Ovary (tissue), 9 donors: ENCODE data around the gene IFI16. TPM values are rescaled to one million over a fixed set of nuclear protein-coding genes. Genes with fewer than 3 reads are reported as not detected.
"Not testable (repeated sequence)": the region's sequence is repeated elsewhere in the genome, so short reads cannot be mapped to it uniquely, and the experiment has no call there.

Experiments used
- DNase-seq, 5 donors: peaks; one replicate each; pipeline ENCODE4 v3.0.0-alpha.2; 2019 to 2020
- H3K27ac ChIP-seq, 2 donors: fragments of 200-600 bp; one replicate each; pipeline versions ENCODE4 v1.5.1 to v1.8.0; 2019 to 2022
- H3K27me3 ChIP-seq: fragments of 200-600 bp; one replicate; pipeline ENCODE4 v1.8.0; 2022
- H3K36me3 ChIP-seq: fragments of 200-600 bp; sonication (generic); one replicate; pipeline ENCODE4 v1.5.1; 2019
- H3K4me1 ChIP-seq: one replicate; pipeline ENCODE4 v1.8.1; 2013; ENCODE audit warnings: mild to moderate bottlenecking, moderate library complexity; ENCODE audit not compliant: insufficient read depth
- H3K4me3 ChIP-seq: fragments of 200-600 bp; sonication (generic); one replicate; pipeline ENCODE4 v1.5.1; 2017
- H3K9me3 ChIP-seq, 2 donors: fragments of 200-600 bp in 1 of 2; sonication (generic) in 1 of 2; one replicate each; pipeline versions ENCODE4 v1.5.1 to v1.8.1; 2013 to 2019; ENCODE audit warnings: mild to moderate bottlenecking in 1 of 2, moderate library complexity in 1 of 2
- CTCF ChIP-seq, 3 donors: fragments of 450-650 bp in 2 of 3; fragments of 200-600 bp in 1 of 3; IDR thresholded peaks; one replicate each; pipeline versions ENCODE4 v1.5.1 to v1.8.0; 2016 to 2022; ENCODE audit warnings: antibody characterized with exemption in 3 of 3, mild to moderate bottlenecking in 1 of 3
- EP300 ChIP-seq: sonication (generic); formaldehyde crosslinking; IDR thresholded peaks from one replicate; pipeline ENCODE4 v1.6.1; 2017; ENCODE audit warnings: antibody characterized with exemption
- POLR2A ChIP-seq: fragments of 450-650 bp; IDR thresholded peaks from one replicate; pipeline ENCODE4 v1.6.1; 2017; ENCODE audit warnings: antibody characterized with exemption, mild to moderate bottlenecking, moderate library complexity
- WGBS, 3 donors: extraction: QIAGEN DNeasy Blood & Tissue Kit in 1 of 3; methylation state at CpG; one replicate each; pipeline versions ENCODE4 v1.1.5 to v1.1.7; 2013 to 2017; 5-methylcytosine and 5-hydroxymethylcytosine counted together
- intact Hi-C, 4 donors: fragments of 100-400 bp; cut with DNase I; formaldehyde crosslinking; loops; one replicate each; pipeline versions ENCODE4 v1.11.0 to v1.15.1; 2022 to 2023
- polyA plus RNA-seq, 2 donors: library from polyadenylated mRNA; stranded (reverse); fragments of 200-250 nt in 1 of 2; fragments of 350-450 nt in 1 of 2; fragmentation: Illumina TruSeq in 1 of 2; extraction: RNeasy Lipid Tissue Mini Kit (QIAGEN cat#74804) in 1 of 2; gene quantifications; one replicate each; pipeline ENCODE4 v1.2.3, GENCODE V29; 2013 to 2014
- total RNA-seq, 7 donors: library from RNA; depleted of rRNA in 2 of 7; stranded (reverse); fragments of >200 nt in 2 of 7; fragmentation: NEBNext Ultra II Directional in 3 of 7; extraction: Animal tissue kit (Norgen Biotek cat#: 25700) in 3 of 7; gene quantifications; one replicate each; pipeline versions ENCODE4 v1.1.0 to v1.2.4, GENCODE V29; 2016 to 2023
- donor health status: DM: no; HTN: no; CAD: no; lungs with moderate emphysema.
- donor health status: DM: no; HTN: no; CAD: no.
- donor health status: Bipolar disorder and iron deficiency.
- donor health status: DM: yes; HTN: yes; CAD: no.
- donor health status: DM: no; HTN: no; CAD: no.
- donor health status: DM: yes; HTN: yes; CAD: no.

IFI16 gene
- total and polyA plus RNA-seq, 9 donors = 73.1 to 184 (median 95.4) TPM

DNA sequence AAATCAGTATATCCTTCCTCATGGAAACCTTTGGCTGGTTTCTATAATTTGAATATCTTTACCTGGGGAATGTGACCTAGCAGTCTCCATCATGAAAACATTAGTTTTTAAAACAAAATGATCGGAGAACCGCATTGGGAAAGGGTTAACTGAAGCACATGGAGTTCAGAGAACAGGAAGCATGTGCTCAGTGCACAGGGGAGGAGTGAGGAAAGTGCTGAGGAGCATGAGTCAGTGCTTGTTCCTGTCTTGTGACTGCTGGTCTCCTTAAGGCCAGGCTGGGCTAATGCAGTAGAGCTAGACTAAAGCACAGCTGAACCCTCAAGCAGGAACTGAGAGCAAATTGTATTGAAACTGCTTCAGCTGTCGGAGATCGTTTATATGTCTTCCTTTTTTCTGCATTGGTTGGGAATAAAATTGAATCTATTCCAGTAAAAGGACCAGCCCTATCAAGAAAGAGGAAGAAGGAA, 5.8 kb downstream of the IFI16 start:
- no peak overlapping the region for H3K4me3 ChIP-seq
- intact Hi-C loops = no loop called here
- TF ChIP-seq POLR2A (no peak), CTCF (IDR thresholded peaks at IDR 0.05) (no peak), EP300 (no peak)
- H3K36me3 ChIP-seq = no peaks in the 10 kb centered on the region
- peaks cover 11% of the 10 kb centered on the region for H3K4me1 ChIP-seq
- no peaks in the 10 kb centered on the region for H3K9me3 ChIP-seq
- no peak for DNase-seq
- H3K27ac ChIP-seq = no peak overlapping the region
- WGBS, 3 donors = 64 to 78% (median 74%) methylated on average over 4 of the region's 4 CpGs
- no peaks in the 10 kb centered on the region for H3K27me3 ChIP-seq

- H3K36me3 ChIP-seq = no peaks in the 10 kb centered on the region
Measured at GRCh38 chr1:159023723-159024122, 14.0 kb downstream of the IFI16 start.

DNA sequence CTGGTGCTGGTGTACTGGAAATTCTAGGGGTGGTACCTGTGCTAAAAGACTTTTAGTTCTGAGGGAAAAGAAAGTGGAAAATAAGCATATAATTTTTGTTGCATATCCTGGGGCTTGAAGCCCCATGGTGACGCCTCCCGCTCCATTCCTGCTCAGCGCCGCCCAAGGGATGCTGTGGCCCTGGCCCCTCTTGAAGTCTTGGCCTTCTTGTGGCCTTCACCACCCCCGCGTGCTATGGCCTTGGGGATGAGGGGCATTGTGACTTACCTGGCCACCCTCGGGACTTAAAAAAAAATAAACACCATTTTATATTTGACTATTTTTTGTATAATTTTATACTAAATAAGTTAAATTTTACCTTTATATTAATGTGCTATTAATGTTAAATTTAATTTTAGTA, 15.3 kb downstream of the IFI16 start:
- WGBS, 3 donors = 95 to 99% (median 98%) methylated on average over 7 of the region's 7 CpGs
- H3K9me3 ChIP-seq = no peaks in the 10 kb centered on the region
- H3K4me1 ChIP-seq = peaks cover 3% of the 10 kb centered on the region
- TF ChIP-seq EP300 (no peak), POLR2A (no peak), CTCF (IDR thresholded peaks at IDR 0.05) (no peak)
- H3K27me3 ChIP-seq = no peaks in the 10 kb centered on the region
- H3K4me3 ChIP-seq = no peak overlapping the region
- no peak for DNase-seq
- H3K36me3 ChIP-seq = no peaks in the 10 kb centered on the region
- intact Hi-C loops = no loop called here
- H3K27ac ChIP-seq = no peak overlapping the region

More at GRCh38 chr1:159023723-159024122, 14.0 kb downstream of the IFI16 start:
- DNase-seq = no peak
- Histone ChIP-seq H3K4me1 (peaks cover 3% of the 10 kb centered on the region), H3K27me3 (no peaks in the 10 kb centered on the region), H3K27ac (no peak overlapping the region), H3K9me3 (no peaks in the 10 kb centered on the region), H3K4me3 (no peak overlapping the region)
- intact Hi-C loops = no loop called here
- TF ChIP-seq EP300 = no peak
- no peak for TF ChIP-seq CTCF (IDR thresholded peaks at IDR 0.05)
- no peak for TF ChIP-seq POLR2A
- 78 to 84% (median 82%) methylated on average over 10 of the region's 10 CpGs for WGBS, 3 donors

DNA sequence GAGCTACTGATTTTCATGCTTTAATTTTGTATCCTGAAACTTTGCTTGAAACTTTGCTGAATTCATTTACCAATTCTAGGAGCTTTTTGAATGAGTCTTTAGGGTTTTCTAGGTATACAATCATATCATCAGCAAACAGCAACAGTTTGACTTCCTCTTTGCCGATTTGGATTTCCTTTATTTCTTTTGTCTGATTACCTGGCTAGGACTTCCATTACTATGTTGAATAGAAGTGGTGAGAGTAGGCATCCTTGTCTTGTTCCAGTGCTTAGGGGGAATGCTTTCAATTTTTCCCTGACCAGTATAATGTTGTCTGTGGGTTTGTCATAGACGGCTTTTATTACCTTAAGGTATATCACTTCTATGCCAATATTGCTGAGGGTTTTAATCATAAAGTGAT, 17.1 kb downstream of the IFI16 start:
- H3K9me3 ChIP-seq, H3K27me3 ChIP-seq, H3K36me3 ChIP-seq, H3K4me1 ChIP-seq, DNase-seq, H3K4me3 ChIP-seq, intact Hi-C loops, H3K27ac ChIP-seq: not testable (repeated sequence)
- WGBS, 3 donors = 94 to 96% (median 95%) methylated on average over 2 of the region's 2 CpGs

DNA sequence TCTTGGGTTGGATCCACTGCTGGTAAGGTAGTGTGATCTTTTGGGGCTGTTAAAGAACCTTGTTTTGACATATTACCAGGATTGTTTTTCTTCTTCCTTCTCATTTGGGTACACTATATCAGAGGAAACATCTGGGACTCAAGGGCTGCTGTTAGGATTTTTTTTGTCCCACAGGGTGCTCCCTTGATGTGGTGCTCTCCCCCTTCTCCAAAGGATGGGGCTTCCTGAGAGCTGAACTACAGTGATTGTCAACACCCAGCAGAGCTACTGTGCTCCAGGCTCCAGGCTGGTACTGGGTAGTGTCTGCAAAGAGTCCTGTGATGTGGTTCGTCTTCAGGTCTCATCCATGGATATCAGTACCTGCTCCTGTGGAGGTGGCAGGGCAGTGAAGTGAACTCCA, 20.6 kb downstream of the IFI16 start:
- Histone ChIP-seq H3K27ac (no peak overlapping the region), H3K36me3 (no peaks in the 10 kb centered on the region), H3K4me3 (no peak overlapping the region), H3K27me3 (no peaks in the 10 kb centered on the region), H3K4me1 (no peaks in the 10 kb centered on the region), H3K9me3 (no peaks in the 10 kb centered on the region)
- no peak for DNase-seq
- TF ChIP-seq CTCF (IDR thresholded peaks at IDR 0.05) (no peak), EP300 (no peak), POLR2A (no peak)
- intact Hi-C loops = no loop called here
- 98 to 100% (median 100%) methylated on average over 1 of the region's 1 CpG for WGBS, 3 donors
